CD4-positive, alpha-beta T cell treated with Interleukin-21 for 1 hour (primary cell): Measurements from ENCODE around the gene H3-3A.

Experiments used
- DNase-seq: peaks from one replicate; pipeline ENCODE4 v3.0.0-alpha.2; 2020

H3-3A gene

GRCh38 chr1:226054519-226055327 lies 7.8 kb upstream of the H3-3A start:
- no peak for DNase-seq

DNA sequence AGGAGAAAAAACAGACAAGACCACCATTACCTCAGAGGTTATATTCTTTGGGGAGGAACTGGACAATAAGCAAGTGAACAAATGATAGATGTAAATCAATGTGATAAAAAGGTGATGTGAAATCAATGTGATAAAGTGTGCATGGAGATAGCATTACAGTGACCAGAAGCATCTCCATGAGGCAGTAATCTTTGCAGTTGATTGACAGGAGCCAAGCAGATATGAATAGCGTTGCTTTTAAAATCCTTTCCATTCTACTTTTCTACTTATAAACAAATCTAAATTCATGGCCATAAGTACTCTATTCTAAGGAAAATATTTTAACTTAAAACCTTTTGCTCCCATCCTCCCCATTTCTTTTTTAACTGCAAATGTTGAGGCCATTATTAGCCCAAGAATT lies 2.8 kb upstream of the H3-3A start:
- no peak for DNase-seq

- no peak for DNase-seq
These were observed 2.1 kb upstream of the H3-3A start for GRCh38 chr1:226060427-226060826.

DNA sequence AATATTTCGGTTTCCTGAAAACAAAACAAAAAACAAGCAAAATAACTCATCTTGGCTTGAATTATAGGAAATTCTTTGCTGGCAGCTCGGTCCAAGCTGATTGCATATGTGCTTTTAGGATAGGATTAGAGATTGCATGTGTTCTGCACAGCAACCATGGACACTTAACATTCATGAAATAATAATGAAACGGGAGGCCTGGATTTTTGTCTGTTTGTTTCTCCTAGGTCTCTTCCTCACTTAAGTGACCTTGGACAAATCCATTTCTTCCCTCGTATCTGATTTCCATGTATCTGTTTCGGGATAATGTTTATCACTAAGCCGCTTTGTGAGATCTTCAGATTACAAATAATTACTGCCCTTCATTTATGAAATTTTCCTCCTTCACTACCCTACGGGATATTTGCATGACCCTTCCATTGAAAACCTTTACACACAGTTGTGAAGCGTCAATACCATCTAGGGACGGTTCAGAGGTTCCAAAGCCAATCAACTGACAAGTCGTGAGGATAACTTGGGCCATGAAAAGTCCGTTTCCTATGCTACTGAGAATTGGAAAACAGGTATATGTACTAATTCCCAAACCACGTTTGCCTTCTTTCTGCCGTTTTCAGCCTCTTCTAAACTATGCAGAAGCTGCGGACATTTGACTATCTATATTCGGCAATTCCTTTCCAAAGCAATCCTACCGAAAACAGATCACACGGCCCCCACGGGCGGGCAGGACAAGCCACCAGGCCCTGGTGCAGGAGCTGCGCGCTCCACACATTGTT lies 1.3 kb upstream of the H3-3A start:
- no peak for DNase-seq

GRCh38 chr1:226061841-226062557 lies 517 bp upstream of the H3-3A start:
- DNase-seq = peak; percentile 50

DNA sequence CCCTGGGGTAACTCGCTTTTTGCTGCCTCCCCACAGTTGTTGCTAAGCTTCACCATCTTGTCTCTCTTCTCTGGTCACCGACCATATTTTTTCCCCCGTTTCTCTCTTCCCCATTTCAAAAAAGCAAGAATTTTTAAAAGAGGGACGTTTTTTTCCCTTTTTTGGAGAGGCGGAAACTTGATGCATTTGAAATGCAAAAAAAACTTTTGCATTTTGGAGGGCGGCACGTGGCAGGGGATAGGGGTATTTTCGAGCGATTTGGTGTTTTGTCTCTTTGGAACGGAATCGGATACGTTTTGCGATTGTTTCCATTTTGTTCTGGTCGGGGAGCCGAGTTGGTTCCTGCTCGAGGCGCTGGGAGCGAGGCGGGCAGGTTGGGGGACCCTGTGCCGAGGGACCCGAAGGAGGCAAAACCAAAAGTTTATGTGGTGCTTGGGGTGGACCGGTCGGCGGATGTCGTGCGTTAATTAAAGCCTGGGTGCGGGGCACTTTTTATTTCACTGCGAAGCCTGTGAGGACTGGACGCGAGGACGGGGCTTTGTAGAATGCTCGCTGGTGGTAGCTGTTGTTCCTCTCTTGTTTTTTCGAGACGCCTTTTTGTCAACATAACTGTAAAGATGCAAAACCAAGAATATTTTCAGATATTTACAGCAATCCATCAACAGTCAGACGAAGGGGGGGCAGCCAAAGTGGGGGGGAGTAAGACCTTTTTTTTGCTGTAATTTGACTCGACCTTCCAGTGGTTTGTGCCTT lies 884 bp downstream of the H3-3A start:
- no peak for DNase-seq

GRCh38 chr1:226063977-226064815 lies 1.7 kb downstream of the H3-3A start:
- DNase-seq = peak; percentile 57

DNA sequence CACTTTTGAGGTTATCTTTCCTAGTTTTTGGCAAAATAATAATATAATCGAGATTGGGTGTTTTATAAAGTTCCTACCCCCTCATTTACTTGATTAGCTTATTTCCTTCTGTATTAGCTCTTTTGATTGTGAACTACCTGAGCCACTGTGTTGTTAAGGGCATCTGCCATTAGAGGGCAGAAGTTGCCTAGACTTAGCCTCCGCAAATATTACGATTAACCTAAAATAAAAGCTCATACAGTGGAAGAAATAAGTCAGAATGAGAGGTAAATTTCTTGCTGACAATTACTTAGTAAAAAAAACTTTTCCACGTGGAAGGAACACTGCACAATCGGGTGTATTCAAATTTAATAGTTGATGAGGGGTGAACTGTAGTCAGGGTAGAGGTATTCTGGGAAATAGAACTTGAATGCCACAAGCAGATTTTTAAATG lies 2.3 kb downstream of the H3-3A start:
- DNase-seq = peak; percentile 76

DNA sequence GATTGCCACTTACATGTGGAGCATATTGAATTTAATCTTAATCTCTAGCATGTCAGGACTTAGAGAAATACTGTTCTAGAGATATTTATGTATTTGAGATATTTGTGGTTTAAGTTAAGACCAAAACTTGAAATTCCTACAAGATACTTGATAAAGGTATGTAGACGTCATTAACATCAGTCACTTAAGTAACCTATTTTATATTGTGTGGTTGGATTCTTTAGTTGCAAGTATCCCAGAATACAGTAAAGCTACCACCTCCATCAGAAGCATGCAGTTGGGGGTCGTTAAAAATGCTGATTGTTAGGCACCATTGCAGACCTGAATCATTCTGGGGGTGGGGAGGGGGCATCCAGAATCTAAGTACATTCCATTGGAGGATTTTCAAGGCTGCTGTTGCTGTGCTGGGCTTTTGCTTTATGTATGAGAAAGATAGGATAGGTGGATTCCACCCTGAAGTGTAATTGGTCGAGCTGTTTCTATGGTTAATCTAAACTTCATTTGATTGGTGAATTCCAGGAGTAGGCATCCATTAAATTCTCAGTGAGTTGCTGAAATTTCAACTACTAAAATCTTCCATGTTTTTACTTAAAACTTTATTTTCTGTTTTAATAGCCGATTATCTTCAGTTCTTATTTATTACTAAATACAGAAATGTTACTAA lies 4.0 kb downstream of the H3-3A start:
- DNase-seq = peak; percentile 26

- no peak for DNase-seq
These were observed 7.4 kb downstream of the H3-3A start for GRCh38 chr1:226069811-226070489.

GRCh38 chr1:226072347-226072746 lies 9.8 kb downstream of the H3-3A start:
- DNase-seq = no peak

DNA sequence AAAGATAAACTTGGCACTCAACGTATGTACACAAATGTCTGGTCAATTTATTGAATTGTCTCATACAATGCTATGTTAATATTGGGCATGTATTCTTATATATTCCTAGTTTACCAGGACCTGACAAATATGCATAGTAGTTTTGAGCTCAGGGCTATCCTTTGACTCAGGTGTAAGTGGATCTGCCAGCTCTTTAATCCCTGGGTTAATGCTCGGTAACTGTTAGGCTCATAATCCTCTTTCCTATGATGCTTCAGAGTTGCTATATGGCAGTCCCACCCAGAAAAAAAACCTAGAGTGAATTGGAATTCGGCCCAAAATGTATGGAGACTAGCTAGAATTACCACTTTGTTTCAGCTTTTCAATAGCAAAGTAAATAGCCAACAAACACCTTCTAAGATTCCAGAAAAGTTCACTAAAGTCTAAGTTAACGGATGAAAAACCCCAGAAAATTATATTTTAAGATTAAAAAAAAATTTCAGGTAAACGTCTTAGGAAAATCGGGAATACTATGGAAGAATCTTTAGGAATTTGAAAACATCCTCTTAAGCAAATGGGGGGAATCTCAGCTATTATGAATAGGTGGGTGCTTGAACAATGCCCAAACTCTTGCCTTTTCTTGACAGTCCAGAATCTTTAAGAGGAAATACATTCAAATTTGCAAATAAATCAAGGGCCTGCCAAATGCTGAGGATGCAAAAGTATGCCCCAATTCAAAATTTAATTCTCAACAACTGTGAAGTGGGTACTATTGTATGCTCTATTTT lies 10.9 kb downstream of the H3-3A start:
- DNase-seq = no peak

- DNase-seq = no peak
These were observed 11.5 kb downstream of the H3-3A start for GRCh38 chr1:226074046-226074445.

- DNase-seq = no peak
These were observed 13.9 kb downstream of the H3-3A start for GRCh38 chr1:226076378-226076777.

DNA sequence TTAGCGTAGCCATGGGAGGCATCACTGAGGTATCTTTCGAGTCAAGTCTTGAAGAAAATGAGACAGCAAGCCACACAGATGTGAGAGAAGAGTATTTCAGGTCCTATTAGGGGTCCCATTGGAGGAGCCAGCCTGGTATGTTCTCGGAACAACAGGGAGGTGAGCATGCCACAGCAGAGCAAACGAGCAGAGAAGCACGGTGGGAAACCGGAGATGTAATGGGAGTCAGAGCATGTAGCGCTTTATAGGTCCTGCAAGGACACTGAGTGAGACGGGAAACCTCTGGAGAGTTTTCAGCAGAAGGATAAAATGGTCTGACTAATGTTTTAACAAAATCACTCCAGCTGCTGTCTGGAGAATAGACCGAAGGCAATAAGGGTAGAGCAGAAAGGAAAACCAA lies 15.9 kb downstream of the H3-3A start:
- no peak for DNase-seq

DNA sequence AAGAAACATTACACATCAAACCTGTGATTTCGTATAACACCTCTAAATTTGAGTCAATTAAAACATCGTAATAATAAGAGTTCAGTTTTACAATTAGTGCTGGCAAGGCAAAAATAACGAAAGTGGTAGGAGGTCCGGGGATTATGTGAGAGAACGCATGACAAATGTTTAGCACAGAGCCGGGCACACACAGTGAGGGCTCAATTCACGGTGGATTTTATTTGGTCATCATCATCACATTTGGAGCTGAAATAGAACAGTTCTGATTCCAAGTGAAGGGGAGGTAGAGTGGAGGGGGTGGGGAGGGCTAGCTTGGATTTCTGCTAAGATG lies 20.0 kb downstream of the H3-3A start:
- DNase-seq = no peak

GRCh38 chr1:226082959-226083301 lies 20.4 kb downstream of the H3-3A start:
- no peak for DNase-seq

GRCh38 chr1:226083302-226084101 lies 21.0 kb downstream of the H3-3A start:
- DNase-seq = peak; percentile 93

DNA sequence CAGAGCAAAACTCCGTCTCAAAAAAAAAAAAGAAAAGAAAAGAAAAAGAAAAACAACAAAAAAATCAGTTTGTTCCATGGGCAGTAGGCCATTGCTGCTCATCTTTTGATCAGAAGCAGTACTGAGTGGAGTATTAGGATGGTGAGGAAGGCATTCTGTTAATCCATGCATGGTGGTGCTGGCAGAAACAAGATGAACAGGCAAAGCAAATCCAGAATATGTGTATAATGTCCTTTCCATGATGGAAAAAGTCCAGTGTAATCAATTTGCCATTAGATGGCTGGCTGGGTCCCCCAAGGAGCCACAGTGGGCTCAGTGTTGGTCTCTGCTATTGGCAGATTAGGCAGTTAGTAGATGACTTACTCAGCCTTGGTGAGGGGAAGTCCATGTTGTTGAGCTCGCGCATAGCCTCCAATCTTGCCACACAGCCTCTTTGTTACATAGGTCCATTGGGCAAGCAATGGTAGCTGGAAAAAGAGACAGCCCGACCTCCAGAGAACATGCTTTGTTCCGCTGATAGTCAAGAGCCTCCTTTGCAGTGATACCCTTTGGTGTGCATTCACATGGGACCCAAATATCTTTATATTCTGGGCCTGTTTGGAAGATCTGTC lies 23.3 kb downstream of the H3-3A start:
- no peak for DNase-seq
